K562 (cell line): ENCODE data around the gene PROK1. TPM values are rescaled to one million over a fixed set of nuclear protein-coding genes. Genes with fewer than 3 reads are reported as not detected.

Experiments used
- ATAC-seq: fragments of 200-7000 bp; cut with Tn5 transposase; 3 replicates; pipeline ENCODE4 v1.9.1; 2020; ENCODE audit warnings: moderate library complexity
- BruUV-seq: library from RNA; stranded (reverse); fragments of 400-500 nt; replicated peaks from 2 replicates; lab custom pipeline; 2021; lab: Mats Ljungman, UMichigan
- CTCF ChIA-PET: fragments of 300-600 bp; formaldehyde crosslinking; extraction: SDS; loops from one replicate; lab custom pipeline; 2021; ENCODE audit warnings: low intra/inter-chr PET ratio; lab: Yijun Ruan, JAX
- POLR2A ChIA-PET: fragments of 300-600, 350-650 bp; sonication (Branson Sonifier 250); formaldehyde crosslinking; extraction: SDS; loops from one replicate; lab custom pipeline; 2021; ENCODE audit warnings: antibody characterized with exemption, inconsistent platforms; lab: Yijun Ruan, JAX
- DNase-seq, 4 experiments: peaks; one replicate each; pipeline versions ENCODE4 v3.0.0 to v3.0.0-alpha.2; 2011 to 2018; ENCODE audit warnings: low spot score in 3 of 4, mixed read lengths in 3 of 4; ENCODE audit errors: extremely low read depth in 1 of 4
- FAIRE-seq: peaks from 2 replicates; lab custom pipeline; 2011; peaks lifted over from hg19 to GRCh38; lab: Jason Lieb, UNC
- H2AFZ ChIP-seq: 2 replicates; pipeline ENCODE4 v1.6.0; 2011; ENCODE audit warnings: low read depth, low read length, control low read depth, inconsistent platforms
- H3K27ac ChIP-seq: fragments of 200-600 bp; 3 replicates; pipeline ENCODE4 v1.8.0; 2011; ENCODE audit warnings: low read depth, mild to moderate bottlenecking, control low read depth, inconsistent platforms, low read length, moderate library complexity, mixed read lengths; ENCODE audit errors: extremely low read depth
- H3K27me3 ChIP-seq, 2 experiments: fragments of 300-600 bp in 1 of 2; 2 replicates in 1 of 2; 3 replicates in 1 of 2; pipeline versions ENCODE4 v1.6.0 to v1.8.0; 2011; ENCODE audit warnings: inconsistent platforms in 2 of 2, low read length in 2 of 2, mild to moderate bottlenecking in 1 of 2, mixed read lengths in 1 of 2, moderate library complexity in 1 of 2; ENCODE audit not compliant: control insufficient read depth in 2 of 2, insufficient read depth in 2 of 2
- H3K36me3 ChIP-seq: fragments of 300-600 bp; 3 replicates; pipeline ENCODE4 v1.8.0; 2011; ENCODE audit warnings: mild to moderate bottlenecking, low read length, inconsistent platforms; ENCODE audit not compliant: control insufficient read depth, insufficient read depth
- H3K4me1 ChIP-seq, 2 experiments: fragments of 200-600 bp in 1 of 2; replicated peaks in 1 of 2; 2 replicates in 1 of 2; 3 replicates in 1 of 2; pipeline versions ENCODE4 v1.5.1 to v1.8.0; 2011; ENCODE audit warnings: inconsistent platforms in 2 of 2, low read length in 2 of 2, mild to moderate bottlenecking in 1 of 2, mixed read lengths in 1 of 2, moderate library complexity in 1 of 2; ENCODE audit not compliant: control insufficient read depth in 2 of 2, insufficient read depth in 2 of 2
- H3K4me2 ChIP-seq: 2 replicates; pipeline ENCODE4 v1.6.1; 2011; ENCODE audit warnings: low read length, control low read depth, inconsistent platforms, mixed read lengths; ENCODE audit not compliant: insufficient read depth
- H3K4me3 ChIP-seq: fragments of 200-600 bp; sonication (generic), shearing (Covaris generic); 2 replicates; pipeline ENCODE4 v1.5.1; 2016; ENCODE audit warnings: control low read depth, inconsistent platforms
- H3K79me2 ChIP-seq: fragments of 200-600 bp; 3 replicates; pipeline ENCODE4 v1.8.0; 2011; ENCODE audit warnings: low read length, inconsistent platforms; ENCODE audit not compliant: control insufficient read depth, insufficient read depth
- H3K9ac ChIP-seq, 2 experiments: 2 replicates each; pipeline versions ENCODE4 v1.6.0 to v1.6.1; 2011; ENCODE audit warnings: low read depth in 2 of 2, low read length in 2 of 2, control low read depth in 1 of 2, inconsistent platforms in 1 of 2, mild to moderate bottlenecking in 1 of 2, mixed read lengths in 1 of 2; ENCODE audit not compliant: insufficient read depth in 1 of 2
- H3K9me1 ChIP-seq: one replicate; pipeline ENCODE4 v1.6.0; 2011; ENCODE audit warnings: inconsistent platforms, mild to moderate bottlenecking, low read length, moderate library complexity; ENCODE audit not compliant: control insufficient read depth, insufficient read depth
- H3K9me3 ChIP-seq: replicated peaks from 2 replicates; pipeline ENCODE4 v1.5.1; 2011; ENCODE audit warnings: low read depth, low read length, inconsistent platforms; ENCODE audit not compliant: control insufficient read depth, insufficient read depth
- H4K20me1 ChIP-seq: replicated peaks from 2 replicates; pipeline ENCODE4 v1.6.1; 2011; ENCODE audit warnings: low read length, inconsistent platforms, mixed read lengths; ENCODE audit not compliant: control insufficient read depth, insufficient read depth
- CEBPB ChIP-seq: fragments of 450-650 bp; IDR thresholded peaks from 2 replicates; pipeline ENCODE4 v1.6.1; 2016; ENCODE audit warnings: missing genetic modification characterization, missing compliant biosample characterization
- CEBPG ChIP-seq, 3 experiments: fragments of 200-800 bp in 1 of 3; sonication (Bioruptor generic) in 1 of 3; sonication (generic) in 1 of 3; formaldehyde crosslinking in 1 of 3; IDR thresholded peaks in 2 of 3; conservative IDR thresholded peaks in 1 of 3; 2 replicates each; pipeline versions ENCODE4 v1.6.1 to v1.8.0; 2016 to 2022; ENCODE audit warnings: missing compliant biosample characterization in 2 of 3, missing genetic modification characterization in 2 of 3, mild to moderate bottlenecking in 1 of 3, missing genetic modification reagents in 1 of 3
- CTBP1 ChIP-seq: fragments of 450-650 bp; IDR thresholded peaks from 2 replicates; pipeline ENCODE4 v1.6.1; 2016; ENCODE audit warnings: borderline replicate concordance
- HDGF ChIP-seq: fragments of 450-650 bp; IDR thresholded peaks from 2 replicates; pipeline ENCODE4 v1.6.1; 2016
- PPARD ChIP-seq: fragments of 250-450 bp; sonication (Bioruptor Pico); IDR thresholded peaks from 2 replicates; pipeline ENCODE4 v1.8.0; 2022; ENCODE audit warnings: inconsistent platforms, mild to moderate bottlenecking, moderate library complexity
- RBFOX2 ChIP-seq: fragments of 200-400 bp; formaldehyde crosslinking; IDR thresholded peaks from 2 replicates; pipeline ENCODE4 v1.6.1; 2017; ENCODE audit warnings: low read depth, mild to moderate bottlenecking, low read length, moderate library complexity
- ZNF121 ChIP-seq: sonication (generic); formaldehyde crosslinking; conservative IDR thresholded peaks from 2 replicates; pipeline ENCODE4 v1.8.0; 2022; ENCODE audit warnings: missing genetic modification reagents
- WGBS: fragments of 100-300 bp; shearing (Covaris generic); methylation state at CpG from one replicate; pipeline ENCODE4 v1.1.6; 2016; ENCODE audit warnings: low coverage, mixed read lengths; ENCODE audit not compliant: insufficient coverage; ENCODE audit errors: missing lambda C conversion rate; 5-methylcytosine and 5-hydroxymethylcytosine counted together
- in situ Hi-C: fragments of 300-500 bp; cut with MboI; formaldehyde crosslinking; loops from 4 replicates; pipeline ENCODE4 v1.15.0; 2018; ENCODE audit warnings: inconsistent platforms, mixed read lengths
- intact Hi-C: fragments of 100-400 bp; cut with micrococcal nuclease; formaldehyde crosslinking; loops from 2 replicates; pipeline ENCODE4 v1.14.2; 2022
- polyA plus RNA-seq, 8 experiments: library from polyadenylated mRNA; depleted of rRNA in 4 of 8; stranded (reverse) in 5 of 8; unstranded in 3 of 8; fragments of >200 nt; fragmentation: Nextera tagmentation in 2 of 8; fragmentation: Illumina TruSeq in 1 of 8; extraction: Ambion mirVana in 2 of 8; extraction: Trizol in 1 of 8; gene quantifications; 2 replicates each; pipeline versions ENCODE4 v1.2.1 to v1.2.3, GENCODE V29; 2011 to 2014; ENCODE audit warnings: inconsistent platforms in 1 of 8, missing spikeins in 1 of 8
- total RNA-seq, 7 experiments: library from RNA; depleted of rRNA in 6 of 7; stranded (reverse); fragments of >200 nt in 6 of 7; fragmentation: Illumina TruSeq in 2 of 7; extraction: Trizol in 2 of 7; gene quantifications; 2 replicates each; pipeline versions ENCODE4 v1.2.1 to v1.2.3, GENCODE V29; 2011 to 2021; ENCODE audit warnings: low replicate concordance in 1 of 7
- TF ChIP-seq, protein P1 (sequence below), 2 experiments: fragments of 450-650 bp in 1 of 2; sonication (generic) in 1 of 2; formaldehyde crosslinking in 1 of 2; IDR thresholded peaks in 1 of 2; conservative IDR thresholded peaks in 1 of 2; 2 replicates each; pipeline versions ENCODE4 v1.6.1 to v1.8.1; 2016 to 2023; ENCODE audit warnings: mild to moderate bottlenecking in 2 of 2, moderate library complexity in 2 of 2, inconsistent platforms in 1 of 2, missing genetic modification reagents in 1 of 2

Gene PROK1
- total and polyA plus RNA-seq, 9 of the 15 experiments (the other 6 are each of a cell fraction or from before 2014, with no cell fraction given) = 0.15 TPM; not detected in 8

DNA sequence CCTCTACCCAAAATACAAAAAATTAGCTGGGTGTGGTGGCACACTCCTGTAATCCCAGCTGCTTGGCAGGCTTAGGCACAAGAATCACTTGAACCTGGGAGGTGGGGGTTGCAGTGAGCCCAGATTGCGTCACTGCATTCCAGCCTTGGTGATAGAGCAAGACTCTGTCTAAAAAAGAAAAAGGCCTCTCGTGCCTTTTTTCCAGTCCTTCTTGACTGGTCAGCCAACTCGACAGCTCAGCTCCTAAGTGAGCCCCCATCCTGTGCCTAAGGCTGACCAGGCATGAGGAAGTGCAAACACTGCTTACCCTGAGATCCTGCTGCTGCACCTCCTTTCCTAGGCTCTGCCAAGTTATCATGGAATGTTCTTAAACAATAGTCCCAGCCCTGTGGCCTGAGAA, 10.1 kb upstream of the PROK1 start:
- BruUV-seq = no TSS peak
- intact Hi-C loops (no loop called here), in situ Hi-C loops (no loop called here)
- Histone ChIP-seq H2AFZ (no peak overlapping the region), H3K4me2 (no peak overlapping the region), H3K36me3 (no peaks in the 10 kb centered on the region), H3K4me3 (no peak overlapping the region), H4K20me1 (peaks cover 19% of the 10 kb centered on the region; the same call in 1 of the 2 replicates), H3K27ac (no peak overlapping the region), H3K9me3 (no peaks in the 10 kb centered on the region), H3K4me1 (peaks cover 0 to 5% of the 10 kb centered on the region in 2 experiments; a peak in 1 of 5 replicates), H3K9ac (no peak overlapping the region), H3K79me2 (no peaks in the 10 kb centered on the region), H3K27me3 (peaks cover 44 to 87% of the 10 kb centered on the region in 2 experiments), H3K9me1 (no peaks in the 10 kb centered on the region)
- WGBS = 0% methylated on average over 2 of the region's 3 CpGs
- TF ChIP-seq CEBPB (peak; percentile 68), RBFOX2 (no peak), HDGF (no peak), CTBP1 (no peak), ZNF121 (CRISPR knock-in tag) (no peak), CEBPG (CRISPR knock-in tag; IDR thresholded peaks at IDR 0.05) (no peak), CEBPG (tag; conservative IDR thresholded peaks at IDR 0.05 in 1 of 2, IDR thresholded peaks at IDR 0.05 in 1 of 2) (peak in 1 of 2 experiments; percentile 72; a peak in 2 of 4 replicates), PPARD (CRISPR knock-in tag) (no peak)
- TF ChIP-seq, protein P1, sequence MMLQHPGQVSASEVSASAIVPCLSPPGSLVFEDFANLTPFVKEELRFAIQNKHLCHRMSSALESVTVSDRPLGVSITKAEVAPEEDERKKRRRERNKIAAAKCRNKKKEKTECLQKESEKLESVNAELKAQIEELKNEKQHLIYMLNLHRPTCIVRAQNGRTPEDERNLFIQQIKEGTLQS (IDR thresholded peaks at IDR 0.05) = peak; percentile 64
- TF ChIP-seq, protein P1 (CRISPR knock-in tag; conservative IDR thresholded peaks at IDR 0.05) = no peak
- ATAC-seq (no peak), FAIRE-seq (no peak), DNase-seq (no peak)
- ChIA-PET CTCF (no interaction called here), POLR2A (interaction anchor here (0.7 to 6.0 kb wide), 4 partner anchors 11 to 735 kb away, joined by 3 to 24 read pairs (median 4); no protein-coding TSS in a partner anchor)
